ENCODE data around the gene KIF11. TPM values are rescaled to one million over a fixed set of nuclear protein-coding genes. Genes with fewer than 3 reads are reported as not detected.

Gene KIF11
- total RNA-seq, 2 donors from 2014 or later: 10.2 to 31.6 TPM

- H3K4me3 ChIP-seq: no peak overlapping the region
- no peak overlapping the region for H3K27ac ChIP-seq
- no peaks in the 10 kb centered on the region for H3K27me3 ChIP-seq
- H3K9ac ChIP-seq (ENCODE audit: low read depth in 2 of 2, low read length in 2 of 2): no peak overlapping the region
- no peaks in the 10 kb centered on the region for H3K4me1 ChIP-seq
- DNase-seq: no peak
- H3K9me3 ChIP-seq: no peaks in the 10 kb centered on the region
- intact Hi-C loops (cut with DNase I): no loop called here
- no peak for TF ChIP-seq CTCF (IDR thresholded peaks at IDR 0.05)
- no peaks in the 10 kb centered on the region for H3K36me3 ChIP-seq
Observed at GRCh38 chr10:92615515-92615914, 22.6 kb downstream of the KIF11 start.

GRCh38 chr10:92619368-92619767 is 26.4 kb downstream of the KIF11 start:
- intact Hi-C loops (cut with DNase I): no loop called here
- H3K4me3 ChIP-seq: no peak overlapping the region
- H3K27me3 ChIP-seq: no peaks in the 10 kb centered on the region
- no peak overlapping the region for H3K9ac ChIP-seq (ENCODE audit: low read depth in 2 of 2, low read length in 2 of 2)
- H3K4me1 ChIP-seq: no peaks in the 10 kb centered on the region
- no peak overlapping the region for H3K27ac ChIP-seq
- H3K9me3 ChIP-seq: no peaks in the 10 kb centered on the region
- DNase-seq: no peak
- no peak for TF ChIP-seq CTCF (IDR thresholded peaks at IDR 0.05)
- no peaks in the 10 kb centered on the region for H3K36me3 ChIP-seq

- no peak for TF ChIP-seq CTCF (IDR thresholded peaks at IDR 0.05)
- no peak for DNase-seq
- Histone ChIP-seq H3K27me3 (no peaks in the 10 kb centered on the region), H3K36me3 (no peaks in the 10 kb centered on the region), H3K4me3 (no peak overlapping the region), H3K4me1 (no peaks in the 10 kb centered on the region), H3K27ac (no peak overlapping the region), H3K9me3 (no peaks in the 10 kb centered on the region), H3K9ac (ENCODE audit: low read depth in 2 of 2, low read length in 2 of 2) (no peak overlapping the region)
- intact Hi-C loops (cut with DNase I): no loop called here
Observed at GRCh38 chr10:92627845-92628480, 35.0 kb downstream of the KIF11 start.

- Histone ChIP-seq H3K9ac (ENCODE audit: low read depth in 2 of 2, low read length in 2 of 2) (no peak overlapping the region), H3K27me3 (no peaks in the 10 kb centered on the region), H3K9me3 (no peaks in the 10 kb centered on the region), H3K27ac (no peak overlapping the region), H3K4me1 (no peaks in the 10 kb centered on the region), H3K4me3 (no peak overlapping the region), H3K36me3 (no peaks in the 10 kb centered on the region)
- intact Hi-C loops (cut with DNase I): no loop called here
- TF ChIP-seq CTCF (IDR thresholded peaks at IDR 0.05): no peak
- no peak for DNase-seq
Observed at GRCh38 chr10:92629945-92630344, 37.0 kb downstream of the KIF11 start.

- H3K9me3 ChIP-seq: no peaks in the 10 kb centered on the region
- intact Hi-C loops (cut with DNase I): no loop called here
- DNase-seq: no peak
Observed at GRCh38 chr10:92638037-92638436, 45.1 kb downstream of the KIF11 start.

More at GRCh38 chr10:92638037-92638436, 45.1 kb downstream of the KIF11 start:
- Histone ChIP-seq H3K36me3 (no peaks in the 10 kb centered on the region), H3K27me3 (no peaks in the 10 kb centered on the region), H3K9ac (ENCODE audit: low read depth in 2 of 2, low read length in 2 of 2) (no peak overlapping the region), H3K27ac (no peak overlapping the region), H3K4me3 (no peak overlapping the region), H3K4me1 (no peaks in the 10 kb centered on the region)
- TF ChIP-seq CTCF (IDR thresholded peaks at IDR 0.05): no peak

Data from colonic mucosa (tissue), 4 donors.